Measurements from ENCODE around the gene AP1S3.
"Not testable (repeated sequence)": the region's sequence is repeated elsewhere in the genome, so short reads cannot be mapped to it uniquely, and the experiment has no call there.

The AP1S3 gene

DNA sequence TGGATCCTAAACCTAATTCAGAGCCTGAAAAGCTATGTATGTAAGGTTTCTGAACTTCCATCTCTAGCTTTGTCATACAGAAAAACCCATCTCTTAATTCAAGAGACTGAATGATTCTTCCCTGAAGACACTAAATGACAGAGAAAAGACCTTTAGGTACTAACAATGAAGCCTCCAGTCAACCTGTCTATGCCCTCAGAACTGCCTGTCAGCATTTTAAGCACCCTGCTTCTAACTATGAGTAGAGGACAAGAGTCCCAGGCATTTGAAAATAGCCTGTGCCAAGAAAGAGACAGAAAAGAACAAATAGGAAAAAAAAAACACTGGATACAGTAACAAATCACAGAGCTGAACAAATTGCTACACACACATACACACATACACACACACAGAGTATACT lies 48.6 kb downstream of the AP1S3 start:
- no peak for TF ChIP-seq SPI1 (IDR thresholded peaks at IDR 0.05; ENCODE audit: low read depth, low read length)
- no peak for TF ChIP-seq POLR2AphosphoS5 (IDR thresholded peaks at IDR 0.05; ENCODE audit: low read depth, low read length)
- TF ChIP-seq PAX5 (IDR thresholded peaks at IDR 0.05; ENCODE audit: insufficient read depth, low read length, severe bottlenecking): no peak
- FAIRE-seq (no peak), DNase-seq (ENCODE audit: insufficient read length, low spot score) (no peak)

DNA sequence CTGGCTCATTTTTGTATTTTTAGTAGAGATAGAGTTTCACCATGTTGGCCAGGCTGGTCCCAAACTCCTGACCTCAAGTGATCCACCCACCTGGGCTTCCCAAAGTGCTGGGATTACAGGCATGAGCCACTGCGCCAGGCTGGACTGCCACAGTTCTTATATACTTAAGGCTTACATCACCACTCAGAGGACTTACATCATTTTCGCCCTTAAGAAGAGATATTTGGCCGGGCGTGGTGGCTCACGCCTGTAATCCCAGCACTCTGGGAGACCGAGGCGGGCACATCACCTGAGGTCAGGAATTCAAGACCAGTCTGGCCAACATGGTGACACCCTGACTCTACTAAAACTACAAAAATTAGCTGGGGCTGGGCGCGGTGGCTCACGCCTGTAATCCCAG lies 49.3 kb downstream of the AP1S3 start:
- not testable (repeated sequence) for DNase-seq (ENCODE audit: insufficient read length, low spot score); FAIRE-seq

DNA sequence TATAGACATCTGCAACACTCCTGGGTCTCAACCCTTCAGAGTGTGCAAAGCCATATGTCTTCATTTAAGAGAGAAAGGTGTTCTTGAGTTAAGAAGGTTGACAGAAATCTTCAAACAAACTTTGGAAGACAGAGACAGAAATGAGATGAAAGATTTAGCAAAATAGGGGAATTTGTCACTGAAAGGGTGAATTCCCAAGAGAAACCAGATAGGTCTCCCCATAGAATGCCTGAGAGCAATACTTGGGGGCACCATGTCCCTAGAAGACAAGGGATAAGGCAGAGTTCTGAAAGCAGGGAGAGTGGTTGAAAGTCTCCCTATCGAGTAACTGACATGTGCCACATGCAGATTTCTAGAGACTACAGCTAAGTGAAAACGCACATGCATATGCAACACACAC lies 50.0 kb downstream of the AP1S3 start:
- no peak for DNase-seq (ENCODE audit: insufficient read length, low spot score)
- FAIRE-seq: peak; percentile 48
- TF ChIP-seq POU2F2 (IDR thresholded peaks at IDR 0.05; ENCODE audit: low read depth, low read length) (no peak), SPI1 (IDR thresholded peaks at IDR 0.05; ENCODE audit: low read depth, low read length) (no peak), POLR2AphosphoS5 (IDR thresholded peaks at IDR 0.05; ENCODE audit: low read depth, low read length) (no peak), PAX5 (IDR thresholded peaks at IDR 0.05; ENCODE audit: insufficient read depth, low read length, severe bottlenecking) (no peak), TAF1 (IDR thresholded peaks at IDR 0.05; ENCODE audit: low read depth, low read length) (no peak), POLR2A (IDR thresholded peaks at IDR 0.05; ENCODE audit: low read depth, low read length) (no peak)

DNA sequence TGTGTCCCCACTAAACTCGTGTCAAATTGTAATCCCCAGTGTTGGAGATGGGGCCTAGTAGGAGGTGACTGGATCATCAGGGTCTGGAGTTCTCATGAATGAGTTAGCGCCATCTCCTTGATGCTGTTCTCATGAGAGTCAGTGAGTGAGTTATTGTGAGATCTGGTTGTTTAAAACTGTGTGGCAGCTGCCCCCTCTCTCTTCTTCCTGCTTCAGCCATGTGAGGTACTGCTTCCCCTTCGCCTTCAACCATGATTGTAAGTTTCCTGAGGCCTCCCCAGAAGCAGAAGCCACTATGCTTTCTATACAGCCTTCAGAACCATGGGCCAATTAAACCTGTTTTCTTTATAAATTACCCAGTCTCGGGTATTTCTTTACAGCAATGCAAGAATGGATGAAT lies 50.4 kb downstream of the AP1S3 start:
- no peak for DNase-seq (ENCODE audit: insufficient read length, low spot score)
- FAIRE-seq: peak; percentile 78
- TF ChIP-seq PAX5 (IDR thresholded peaks at IDR 0.05; ENCODE audit: insufficient read depth, low read length, severe bottlenecking) (no peak), POLR2A (IDR thresholded peaks at IDR 0.05; ENCODE audit: low read depth, low read length) (no peak), TAF1 (IDR thresholded peaks at IDR 0.05; ENCODE audit: low read depth, low read length) (no peak), POU2F2 (IDR thresholded peaks at IDR 0.05; ENCODE audit: low read depth, low read length) (no peak), SPI1 (IDR thresholded peaks at IDR 0.05; ENCODE audit: low read depth, low read length) (no peak), POLR2AphosphoS5 (IDR thresholded peaks at IDR 0.05; ENCODE audit: low read depth, low read length) (no peak)

DNA sequence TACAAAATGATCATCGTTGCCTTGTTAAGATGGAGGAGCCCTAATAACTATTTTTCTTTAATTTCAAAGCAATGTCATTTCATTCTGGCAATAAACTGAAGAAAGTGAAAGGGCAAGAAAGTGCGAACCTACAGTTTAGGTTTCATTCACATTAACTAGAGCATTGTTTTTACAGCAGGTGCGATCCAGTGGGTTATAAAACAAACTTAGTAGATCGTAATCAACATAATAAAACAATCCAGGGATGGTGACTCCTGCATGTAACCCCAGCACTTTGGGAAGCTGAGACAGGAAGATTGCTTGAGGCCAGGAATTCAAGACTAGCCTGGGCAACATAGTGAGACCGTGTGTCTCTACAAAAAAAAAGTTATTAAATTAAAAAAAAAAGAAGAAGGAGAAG lies 51.1 kb downstream of the AP1S3 start:
- TF ChIP-seq POLR2AphosphoS5 (IDR thresholded peaks at IDR 0.05; ENCODE audit: low read depth, low read length): no peak
- no peak for TF ChIP-seq TAF1 (IDR thresholded peaks at IDR 0.05; ENCODE audit: low read depth, low read length)
- no peak for TF ChIP-seq PAX5 (IDR thresholded peaks at IDR 0.05; ENCODE audit: insufficient read depth, low read length, severe bottlenecking)
- no peak for TF ChIP-seq SPI1 (IDR thresholded peaks at IDR 0.05; ENCODE audit: low read depth, low read length)
- no peak for TF ChIP-seq POU2F2 (IDR thresholded peaks at IDR 0.05; ENCODE audit: low read depth, low read length)
- no peak for TF ChIP-seq POLR2A (IDR thresholded peaks at IDR 0.05; ENCODE audit: low read depth, low read length)
- no peak for FAIRE-seq
- no peak for DNase-seq (ENCODE audit: insufficient read length, low spot score)

DNA sequence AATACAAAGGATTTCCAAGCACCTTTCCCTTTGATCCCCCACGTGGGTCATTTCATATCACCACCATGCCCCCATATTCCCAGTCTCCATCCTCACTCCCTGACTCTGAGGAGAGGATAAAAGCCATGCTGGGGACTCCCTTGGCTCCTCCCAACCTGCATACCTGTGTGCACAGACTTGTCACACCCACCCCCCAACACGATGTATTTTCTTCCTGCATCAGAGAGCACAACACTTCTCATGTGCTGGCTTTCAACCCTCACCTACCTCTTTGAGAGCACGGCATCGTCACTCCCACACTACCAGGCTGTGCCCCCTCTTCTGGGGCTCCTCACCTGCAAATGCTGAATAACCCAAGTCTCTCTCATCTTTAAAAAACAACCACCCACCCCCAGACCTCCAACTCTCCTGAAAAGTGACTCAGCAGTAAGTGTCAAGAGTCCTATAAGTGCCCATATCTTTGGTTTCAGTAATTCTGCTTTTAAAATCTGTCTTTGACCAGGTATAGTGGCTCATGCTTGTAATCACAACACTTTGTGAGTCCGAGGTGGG lies 53.1 kb downstream of the AP1S3 start:
- no peak for TF ChIP-seq TAF1 (IDR thresholded peaks at IDR 0.05; ENCODE audit: low read depth, low read length)
- no peak for TF ChIP-seq POLR2A (IDR thresholded peaks at IDR 0.05; ENCODE audit: low read depth, low read length)
- TF ChIP-seq PAX5 (IDR thresholded peaks at IDR 0.05; ENCODE audit: insufficient read depth, low read length, severe bottlenecking): no peak
- TF ChIP-seq SPI1 (IDR thresholded peaks at IDR 0.05; ENCODE audit: low read depth, low read length): no peak
- no peak for TF ChIP-seq POU2F2 (IDR thresholded peaks at IDR 0.05; ENCODE audit: low read depth, low read length)
- no peak for TF ChIP-seq POLR2AphosphoS5 (IDR thresholded peaks at IDR 0.05; ENCODE audit: low read depth, low read length)
- FAIRE-seq (no peak), DNase-seq (ENCODE audit: insufficient read length, low spot score) (no peak)

DNA sequence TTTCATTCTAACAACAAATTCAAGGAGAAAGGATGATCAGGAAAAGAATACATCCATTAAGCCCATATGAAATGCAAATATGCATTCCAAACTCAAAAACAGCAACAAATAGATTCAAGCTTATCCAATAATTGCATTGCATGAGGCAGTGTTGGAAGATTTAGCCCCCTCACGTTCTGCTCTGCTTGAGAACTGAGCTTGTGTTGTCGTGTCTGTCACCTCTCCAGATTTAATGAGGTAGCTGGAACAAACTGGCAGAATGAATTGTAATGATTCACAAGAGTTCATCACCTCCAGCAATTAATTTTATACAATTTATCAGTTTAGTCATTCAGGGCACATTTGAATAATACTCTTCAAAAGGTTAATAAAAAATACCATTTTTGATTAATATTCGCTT lies 54.8 kb downstream of the AP1S3 start:
- DNase-seq (ENCODE audit: insufficient read length, low spot score) (no peak), FAIRE-seq (no peak)
- TF ChIP-seq POLR2A (IDR thresholded peaks at IDR 0.05; ENCODE audit: low read depth, low read length) (no peak), TAF1 (IDR thresholded peaks at IDR 0.05; ENCODE audit: low read depth, low read length) (no peak), PAX5 (IDR thresholded peaks at IDR 0.05; ENCODE audit: insufficient read depth, low read length, severe bottlenecking) (no peak), SPI1 (IDR thresholded peaks at IDR 0.05; ENCODE audit: low read depth, low read length) (no peak), POLR2AphosphoS5 (IDR thresholded peaks at IDR 0.05; ENCODE audit: low read depth, low read length) (no peak), POU2F2 (IDR thresholded peaks at IDR 0.05; ENCODE audit: low read depth, low read length) (no peak)

DNA sequence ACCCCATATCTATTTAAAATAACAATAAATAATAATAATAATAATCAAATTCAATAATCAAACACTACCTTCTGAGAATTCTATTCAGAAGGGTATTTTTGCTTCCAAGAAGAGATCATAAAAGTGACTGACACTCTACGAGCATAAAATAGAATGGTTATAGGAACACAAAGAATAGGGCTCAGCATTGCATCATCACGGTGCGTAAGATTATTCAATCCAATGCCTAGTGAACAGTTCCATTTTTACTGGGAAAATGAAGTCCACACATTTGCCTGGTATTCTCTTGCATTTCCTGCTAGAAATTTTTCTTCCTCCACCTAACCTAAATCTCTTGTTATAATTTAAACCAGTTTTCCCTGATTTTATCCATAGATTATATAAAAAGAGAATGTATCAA lies 55.8 kb downstream of the AP1S3 start:
- TF ChIP-seq POLR2AphosphoS5 (IDR thresholded peaks at IDR 0.05; ENCODE audit: low read depth, low read length) (no peak), PAX5 (IDR thresholded peaks at IDR 0.05; ENCODE audit: insufficient read depth, low read length, severe bottlenecking) (no peak), TAF1 (IDR thresholded peaks at IDR 0.05; ENCODE audit: low read depth, low read length) (no peak), POU2F2 (IDR thresholded peaks at IDR 0.05; ENCODE audit: low read depth, low read length) (no peak), POLR2A (IDR thresholded peaks at IDR 0.05; ENCODE audit: low read depth, low read length) (no peak), SPI1 (IDR thresholded peaks at IDR 0.05; ENCODE audit: low read depth, low read length) (no peak)
- FAIRE-seq (no peak), DNase-seq (ENCODE audit: insufficient read length, low spot score) (no peak)

DNA sequence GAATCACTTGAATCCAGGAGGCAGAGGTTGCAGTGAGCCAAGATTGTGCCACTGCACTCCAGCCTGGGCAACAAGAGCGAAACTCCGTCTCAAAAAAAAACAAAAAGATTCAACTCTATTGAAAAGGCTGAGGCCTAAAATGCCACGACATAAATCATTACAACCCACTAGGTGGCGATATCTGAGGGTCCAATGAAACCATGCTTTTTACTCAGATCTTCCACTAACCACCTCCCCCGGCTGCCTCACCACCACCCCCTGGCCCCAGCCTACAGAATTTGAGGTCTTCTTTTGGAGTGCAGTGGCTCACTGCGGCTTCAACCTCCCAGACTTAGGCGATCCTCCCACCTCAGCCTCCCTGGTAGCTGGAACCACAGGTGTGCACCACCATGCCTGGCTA lies 57.5 kb downstream of the AP1S3 start:
- peak; percentile 42 for DNase-seq (ENCODE audit: insufficient read length, low spot score)
- no peak for FAIRE-seq
- TF ChIP-seq POLR2AphosphoS5 (IDR thresholded peaks at IDR 0.05; ENCODE audit: low read depth, low read length) (no peak), TAF1 (IDR thresholded peaks at IDR 0.05; ENCODE audit: low read depth, low read length) (no peak), PAX5 (IDR thresholded peaks at IDR 0.05; ENCODE audit: insufficient read depth, low read length, severe bottlenecking) (no peak)

DNA sequence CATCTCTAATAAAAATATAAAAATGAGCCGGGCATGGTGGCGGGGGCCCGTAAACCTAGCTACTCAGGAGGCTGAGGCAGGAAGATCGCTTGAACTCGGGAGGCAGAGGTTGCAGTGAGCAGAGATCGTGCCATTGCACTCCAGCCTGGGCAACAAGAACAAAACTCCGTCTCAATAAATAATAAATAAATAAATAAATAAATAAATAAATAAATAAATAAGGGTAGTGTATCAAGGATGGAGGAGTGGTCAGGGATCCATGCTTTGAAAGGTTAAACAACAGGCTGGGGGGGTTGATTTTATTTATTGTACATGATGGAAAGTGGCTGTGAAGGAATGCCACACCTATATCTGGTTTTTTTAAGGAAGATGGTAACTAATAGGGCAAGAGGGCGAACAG lies 63.2 kb downstream of the AP1S3 start:
- FAIRE-seq (no peak), DNase-seq (ENCODE audit: insufficient read length, low spot score) (no peak)

More for the DNA sequence above, 63.2 kb downstream of the AP1S3 start:
- TF ChIP-seq POLR2A (IDR thresholded peaks at IDR 0.05; ENCODE audit: low read depth, low read length) (no peak), PAX5 (IDR thresholded peaks at IDR 0.05; ENCODE audit: insufficient read depth, low read length, severe bottlenecking) (no peak), TAF1 (IDR thresholded peaks at IDR 0.05; ENCODE audit: low read depth, low read length) (no peak), SPI1 (IDR thresholded peaks at IDR 0.05; ENCODE audit: low read depth, low read length) (no peak), POU2F2 (IDR thresholded peaks at IDR 0.05; ENCODE audit: low read depth, low read length) (no peak), POLR2AphosphoS5 (IDR thresholded peaks at IDR 0.05; ENCODE audit: low read depth, low read length) (no peak)

Data from GM12891 (cell line).